GM18907 (cell line): ENCODE measurements around the gene PAK1IP1.
"Not testable (repeated sequence)": the region's sequence is repeated elsewhere in the genome, so short reads cannot be mapped to it uniquely, and the experiment has no call there.

Experiments
- ATAC-seq: cut with Tn5 transposase; IDR thresholded peaks from one replicate; pipeline ENCODE4 v1.9.1; 2021; ENCODE audit warnings: mild to moderate bottlenecking, moderate library complexity; ENCODE audit not compliant: unreplicated experiment

PAK1IP1 gene

GRCh38 chr6:10740061-10740460, 45.3 kb downstream of the PAK1IP1 start:
- ATAC-seq = no peak

DNA sequence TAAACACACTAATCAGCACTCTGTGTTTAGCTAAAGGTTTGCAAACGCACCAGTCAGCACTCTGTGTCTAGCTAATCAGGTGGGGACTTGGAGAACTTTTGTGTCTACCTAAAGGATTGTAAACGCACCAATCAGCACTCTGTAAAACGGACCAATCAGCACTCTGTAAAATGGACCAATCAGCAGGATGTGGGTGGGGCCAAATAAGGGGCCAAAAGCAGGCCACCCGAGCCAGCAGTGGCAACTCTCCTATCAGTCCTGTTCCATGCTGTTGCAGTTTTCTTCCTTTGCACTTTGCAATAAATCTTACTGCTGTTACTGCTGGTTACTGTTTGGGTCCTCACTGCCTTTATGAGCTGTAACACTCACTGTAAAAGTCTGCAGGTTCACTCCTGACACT, 46.9 kb downstream of the PAK1IP1 start:
- ATAC-seq = not testable (repeated sequence)

DNA sequence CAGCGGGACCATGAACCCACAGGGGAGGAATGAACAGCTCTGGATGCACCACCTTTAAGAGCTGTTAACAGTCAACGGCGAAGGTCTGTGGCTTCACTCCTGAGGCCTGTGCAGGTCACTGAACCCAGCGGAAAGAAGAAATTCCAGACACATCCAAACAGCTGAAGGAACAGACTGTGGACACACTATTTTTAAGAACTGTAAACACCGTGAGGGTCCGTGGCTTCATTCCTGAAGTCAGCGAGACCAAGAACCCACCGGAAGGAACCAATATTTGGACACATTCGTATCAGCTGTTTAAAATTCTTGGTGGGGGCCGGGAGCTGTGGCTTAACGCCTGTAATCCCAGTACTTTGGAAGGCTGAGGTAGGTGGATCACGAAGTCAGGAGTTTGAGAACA, 47.5 kb downstream of the PAK1IP1 start:
- ATAC-seq = no peak

DNA sequence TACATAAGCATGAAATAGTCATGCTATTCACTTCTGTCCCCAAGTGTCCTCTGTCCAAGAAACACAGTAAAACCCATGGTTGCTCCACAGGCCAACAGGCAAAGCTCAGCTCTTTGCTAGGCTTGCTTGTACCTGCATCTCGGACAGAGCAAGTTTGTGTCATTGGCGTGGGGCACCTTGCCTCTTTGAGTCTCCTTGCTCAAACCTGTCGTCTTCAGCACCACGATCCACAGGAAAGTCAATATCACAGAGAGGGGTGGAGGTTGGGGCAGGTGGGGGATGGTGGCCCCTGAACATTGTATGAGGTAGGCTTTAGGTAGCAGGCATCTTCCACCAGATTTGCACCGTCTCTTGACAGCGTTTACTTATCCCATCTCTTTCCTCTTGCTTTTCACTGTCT, 48.7 kb downstream of the PAK1IP1 start:
- no peak for ATAC-seq

DNA sequence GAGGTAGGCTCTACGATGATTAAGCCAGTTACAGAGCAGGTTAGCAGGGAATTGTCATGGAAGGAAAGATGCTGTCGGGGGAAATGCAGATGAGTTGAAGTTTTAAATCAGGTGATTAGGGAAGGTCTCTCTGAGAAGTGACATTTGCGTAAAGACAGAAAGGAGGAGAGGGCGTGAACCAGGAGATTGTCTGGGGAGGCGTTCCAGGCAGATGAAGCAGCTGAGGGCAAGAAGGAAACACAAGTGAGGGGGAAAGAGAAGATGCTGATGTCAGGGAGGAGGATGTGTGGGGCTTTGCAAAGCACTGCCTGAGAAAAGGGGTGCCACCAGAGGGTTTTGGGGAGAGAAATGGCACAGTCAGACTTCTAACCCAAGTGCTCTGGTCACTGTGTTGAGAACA, 50.3 kb downstream of the PAK1IP1 start:
- ATAC-seq = no peak

DNA sequence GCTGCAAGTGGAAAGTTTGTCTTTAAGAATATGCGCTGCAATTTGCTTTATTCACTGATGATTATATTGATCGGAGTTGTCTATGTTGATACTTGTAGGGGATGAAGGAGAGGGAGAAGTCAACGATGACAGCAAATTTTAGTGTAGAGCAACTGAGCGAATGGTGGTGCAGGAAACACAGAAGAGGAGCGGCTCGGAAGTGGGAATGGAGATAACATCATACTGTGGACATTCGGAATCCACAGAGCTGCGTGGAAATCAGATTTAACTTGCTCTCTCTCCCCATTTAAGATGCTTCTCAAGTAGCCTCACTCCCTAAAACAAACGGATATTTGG, 52.1 kb downstream of the PAK1IP1 start:
- ATAC-seq = no peak

GRCh38 chr6:10747251-10747972, 52.6 kb downstream of the PAK1IP1 start, which contains the start of gene TMEM14B:
TMEM14B (plus strand) TSS chr6:10747805; CDS start chr6:10749246, 1,441 bp downstream.
- peak; percentile 93 for ATAC-seq

- no peak for ATAC-seq
Measured at GRCh38 chr6:10749734-10750133, 55.0 kb downstream of the PAK1IP1 start.

- not testable (repeated sequence) for ATAC-seq
Measured at GRCh38 chr6:10750568-10750967, 55.8 kb downstream of the PAK1IP1 start.

- ATAC-seq = not testable (repeated sequence)
Measured at GRCh38 chr6:10751757-10752156, 57.0 kb downstream of the PAK1IP1 start.

DNA sequence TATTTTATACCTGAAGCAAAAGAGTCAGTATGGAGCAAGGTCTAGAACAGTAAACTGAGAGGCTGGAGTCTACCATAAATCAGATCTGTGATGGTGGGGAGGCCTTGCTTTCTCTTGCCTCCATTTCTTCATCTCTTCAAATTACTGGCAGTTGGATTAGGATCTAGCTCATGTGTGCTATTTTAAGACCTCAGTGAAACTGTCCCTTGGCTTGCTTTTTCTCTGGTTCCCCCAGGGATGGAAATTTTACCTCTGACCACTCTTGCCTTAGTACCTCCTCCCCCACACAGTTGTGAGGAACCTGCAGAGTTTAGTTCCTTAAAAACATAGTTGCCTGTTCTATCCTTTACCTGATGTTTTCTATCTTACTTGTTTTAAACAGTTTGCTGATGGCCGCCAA, 61.3 kb downstream of the PAK1IP1 start:
- no peak for ATAC-seq
